A673 (cell line): ENCODE measurements around the gene HRK. TPM values are rescaled to one million over a fixed set of nuclear protein-coding genes. Genes with fewer than 3 reads are reported as not detected.

Experiments
- BruUV-seq: library from RNA; stranded (reverse); fragments of 400-500 nt; replicated peaks from 2 replicates; lab custom pipeline; 2021; lab: Mats Ljungman, UMichigan
- CTCF ChIA-PET: fragments of 300-600 bp; sonication (Branson Sonifier 250); formaldehyde crosslinking; loops from one replicate; lab custom pipeline; 2022; ENCODE audit warnings: antibody characterized with exemption; lab: Charles Lee
- POLR2A ChIA-PET: fragments of 300-600 bp; sonication (Branson Sonifier 250); formaldehyde crosslinking; loops from one replicate; lab custom pipeline; 2022; ENCODE audit warnings: antibody characterized with exemption; ENCODE audit not compliant: low non-redundant PET; lab: Charles Lee
- DNase-seq: peaks from one replicate; pipeline ENCODE4 v3.0.0-alpha.2; 2015; ENCODE audit warnings: low spot score
- H3K27ac ChIP-seq: fragments of 200-600 bp; sonication (generic); 2 replicates; pipeline ENCODE4 v1.5.1; 2016; ENCODE audit warnings: mixed run types, low read depth, mild to moderate bottlenecking, mixed read lengths, antibody characterized with exemption, low read length; ENCODE audit not compliant: poor library complexity, severe bottlenecking
- H3K27me3 ChIP-seq: fragments of 200-600 bp; sonication (generic); replicated peaks from 2 replicates; pipeline ENCODE4 v1.6.1; 2017; ENCODE audit warnings: mixed run types, low read depth, mild to moderate bottlenecking, mixed read lengths, antibody characterized with exemption, low read length; ENCODE audit not compliant: insufficient read depth, poor library complexity
- H3K36me3 ChIP-seq: fragments of 200-600 bp; sonication (generic); 2 replicates; pipeline ENCODE4 v1.6.1; 2016; ENCODE audit warnings: mixed run types, mild to moderate bottlenecking, mixed read lengths, antibody characterized with exemption, low read length; ENCODE audit not compliant: insufficient read depth, poor library complexity, severe bottlenecking
- H3K4me1 ChIP-seq: fragments of 200-600 bp; sonication (generic); 2 replicates; pipeline ENCODE4 v1.6.1; 2017; ENCODE audit warnings: mixed run types, mild to moderate bottlenecking, mixed read lengths, antibody characterized with exemption, low read length; ENCODE audit not compliant: insufficient read depth, poor library complexity, severe bottlenecking
- H3K4me3 ChIP-seq: fragments of 200-600 bp; sonication (generic); 2 replicates; pipeline ENCODE4 v1.5.1; 2016; ENCODE audit warnings: low read depth, mixed run types, mild to moderate bottlenecking, mixed read lengths, low read length; ENCODE audit not compliant: poor library complexity, severe bottlenecking
- H3K9me3 ChIP-seq: fragments of 200-600 bp; sonication (generic); 2 replicates; pipeline ENCODE4 v1.6.1; 2016; ENCODE audit warnings: mixed run types, low read depth, mild to moderate bottlenecking, mixed read lengths, antibody characterized with exemption, low read length; ENCODE audit not compliant: poor library complexity, severe bottlenecking
- EZH2 ChIP-seq: fragments of 200-600 bp; sonication (generic); IDR thresholded peaks from 2 replicates; pipeline ENCODE4 v1.6.1; 2017; ENCODE audit warnings: borderline replicate concordance, low read depth, mild to moderate bottlenecking, mixed read lengths, antibody characterized with exemption, low read length; ENCODE audit not compliant: poor library complexity, severe bottlenecking
- intact Hi-C: fragments of 100-400 bp; cut with micrococcal nuclease; formaldehyde crosslinking; loops from one replicate; pipeline ENCODE4 v1.10.0; 2022; ENCODE audit not compliant: unreplicated experiment
- total RNA-seq: library from RNA; stranded (reverse); gene quantifications from 2 replicates; pipeline ENCODE4 v1.2.3, GENCODE V29; 2021
- TF ChIP-seq, protein P1 (sequence below): fragments of 300-800, 200-600 bp; sonication (generic); conservative IDR thresholded peaks from 2 replicates; pipeline ENCODE4 v1.5.1; 2017; ENCODE audit warnings: low read depth, mild to moderate bottlenecking, antibody characterized with exemption, low read length, moderate library complexity, mixed read lengths

Gene HRK
- total RNA-seq, 1 experiment from 2014 or later: 0.37 TPM

DNA sequence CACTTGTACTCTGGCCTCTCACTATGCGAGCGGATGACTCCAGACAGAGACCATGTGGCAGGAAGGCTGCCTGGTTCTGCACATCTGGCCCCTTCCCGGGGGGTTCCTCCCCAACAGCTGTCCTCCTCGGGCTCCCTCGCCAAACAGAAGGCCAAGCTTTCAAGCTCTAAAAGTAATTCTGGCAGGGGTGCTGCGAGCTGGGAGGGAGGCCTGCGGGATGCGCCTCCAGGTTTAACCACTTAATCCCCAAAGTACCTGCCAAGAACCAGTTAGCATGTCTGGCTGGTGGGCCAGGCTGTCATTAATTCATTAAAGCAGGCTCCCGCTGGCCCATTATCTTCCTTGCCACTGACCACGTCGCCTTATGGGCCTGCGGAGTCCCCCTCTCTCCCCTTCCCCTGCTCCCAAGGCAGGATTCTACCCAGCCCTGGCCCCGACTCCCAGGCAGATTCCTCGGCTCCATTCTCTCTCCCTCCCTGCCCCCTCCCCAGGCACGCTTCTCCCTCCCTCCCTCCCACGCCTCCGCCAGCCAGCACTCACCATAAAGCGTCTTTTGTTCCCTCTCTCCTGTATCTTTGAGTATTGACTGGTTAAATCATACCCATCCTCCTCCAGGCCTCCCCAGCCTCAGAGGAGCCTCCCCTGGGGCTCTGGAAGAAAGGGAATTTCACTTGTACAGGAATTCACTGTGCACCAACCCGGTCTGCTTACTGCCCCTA, 4.9 kb downstream of the HRK start:
- H3K9me3 ChIP-seq: no peaks in the 10 kb centered on the region
- peaks cover 24% of the 10 kb centered on the region for H3K4me1 ChIP-seq
- peaks cover 34% of the 10 kb centered on the region for H3K27me3 ChIP-seq
- BruUV-seq: no TSS peak
- ChIA-PET CTCF (no interaction called here), POLR2A (no interaction called here)
- H3K4me3 ChIP-seq: no peak overlapping the region
- no peaks in the 10 kb centered on the region for H3K36me3 ChIP-seq
- TF ChIP-seq, protein P1, sequence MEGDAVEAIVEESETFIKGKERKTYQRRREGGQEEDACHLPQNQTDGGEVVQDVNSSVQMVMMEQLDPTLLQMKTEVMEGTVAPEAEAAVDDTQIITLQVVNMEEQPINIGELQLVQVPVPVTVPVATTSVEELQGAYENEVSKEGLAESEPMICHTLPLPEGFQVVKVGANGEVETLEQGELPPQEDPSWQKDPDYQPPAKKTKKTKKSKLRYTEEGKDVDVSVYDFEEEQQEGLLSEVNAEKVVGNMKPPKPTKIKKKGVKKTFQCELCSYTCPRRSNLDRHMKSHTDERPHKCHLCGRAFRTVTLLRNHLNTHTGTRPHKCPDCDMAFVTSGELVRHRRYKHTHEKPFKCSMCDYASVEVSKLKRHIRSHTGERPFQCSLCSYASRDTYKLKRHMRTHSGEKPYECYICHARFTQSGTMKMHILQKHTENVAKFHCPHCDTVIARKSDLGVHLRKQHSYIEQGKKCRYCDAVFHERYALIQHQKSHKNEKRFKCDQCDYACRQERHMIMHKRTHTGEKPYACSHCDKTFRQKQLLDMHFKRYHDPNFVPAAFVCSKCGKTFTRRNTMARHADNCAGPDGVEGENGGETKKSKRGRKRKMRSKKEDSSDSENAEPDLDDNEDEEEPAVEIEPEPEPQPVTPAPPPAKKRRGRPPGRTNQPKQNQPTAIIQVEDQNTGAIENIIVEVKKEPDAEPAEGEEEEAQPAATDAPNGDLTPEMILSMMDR: no peak
- TF ChIP-seq EZH2: no peak
- intact Hi-C loops: no loop called here
- DNase-seq: peak; percentile 53
- no peak overlapping the region for H3K27ac ChIP-seq

DNA sequence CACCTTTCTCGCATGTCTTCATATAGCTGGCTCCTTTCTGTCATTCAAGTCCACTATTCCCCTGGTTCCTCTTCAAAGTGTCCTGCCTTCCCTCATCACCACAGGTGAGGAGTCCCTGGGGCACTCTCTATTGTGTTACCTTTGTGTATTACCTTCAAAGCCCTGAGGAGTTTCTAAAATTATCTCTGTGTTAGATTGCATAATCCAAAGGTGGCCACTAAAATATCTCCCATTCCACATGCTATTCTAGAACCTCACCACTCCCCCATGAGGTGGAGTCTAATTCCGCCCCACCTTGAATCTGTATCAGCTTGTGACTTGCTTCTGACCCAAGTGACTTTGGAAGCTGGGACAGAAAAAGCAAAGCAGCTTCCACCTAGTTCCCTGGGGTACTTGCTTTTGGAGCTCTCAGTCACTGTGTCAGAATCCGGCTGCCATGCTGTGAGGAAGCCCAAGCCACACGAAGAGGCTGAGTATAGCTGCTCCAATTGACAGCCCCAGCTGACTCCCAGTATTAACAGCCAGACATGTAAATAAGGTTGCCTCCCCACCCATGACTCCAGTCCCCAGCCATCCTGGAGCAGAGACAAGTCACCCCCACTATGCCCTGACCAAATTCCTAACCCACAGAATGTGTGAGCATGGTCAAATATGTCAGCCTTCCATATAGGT, 6.8 kb downstream of the HRK start:
- Histone ChIP-seq H3K27me3 (peaks cover 20% of the 10 kb centered on the region), H3K9me3 (no peaks in the 10 kb centered on the region), H3K27ac (no peak overlapping the region), H3K4me3 (no peak overlapping the region), H3K4me1 (peaks cover 9% of the 10 kb centered on the region), H3K36me3 (no peaks in the 10 kb centered on the region)
- ChIA-PET CTCF (interaction anchor here (0.6 kb wide), 1 partner anchor 11 kb away, joined by 3 read pairs; no protein-coding TSS in a partner anchor), POLR2A (no interaction called here)
- intact Hi-C loops: no loop called here
- TF ChIP-seq, protein P1: no peak
- no peak for TF ChIP-seq EZH2
- no TSS peak for BruUV-seq
- no peak for DNase-seq

DNA sequence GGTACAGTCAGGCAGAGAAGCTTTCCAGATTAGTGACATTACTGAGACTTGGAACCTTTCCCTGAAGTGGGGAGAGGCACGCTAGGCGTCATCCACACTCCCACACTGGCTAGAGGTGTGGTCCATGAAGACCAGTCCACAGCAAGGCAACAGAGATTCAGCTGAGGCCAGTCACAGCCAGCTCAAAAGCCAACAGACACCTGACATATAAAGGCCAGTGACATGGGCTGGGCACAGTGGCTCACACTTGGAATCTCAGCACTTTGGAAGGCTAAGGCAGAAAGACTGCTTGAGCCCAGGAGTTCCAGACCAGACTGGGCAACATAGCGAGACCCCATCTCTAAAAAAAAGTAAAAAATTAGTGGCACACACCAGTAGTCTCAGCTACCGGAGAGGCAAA, 10.9 kb downstream of the HRK start:
- POLR2A ChIA-PET: interaction anchor here (0.7 kb wide), 1 partner anchor 12 kb away, joined by 6 read pairs; no protein-coding TSS in a partner anchor
- no peaks in the 10 kb centered on the region for H3K36me3 ChIP-seq
- intact Hi-C loops: no loop called here
- no peaks in the 10 kb centered on the region for H3K27me3 ChIP-seq
- no peak for DNase-seq
- no peak overlapping the region for H3K27ac ChIP-seq
- no peaks in the 10 kb centered on the region for H3K4me1 ChIP-seq
- no peak overlapping the region for H3K4me3 ChIP-seq
- TF ChIP-seq, protein P1: no peak
- TF ChIP-seq EZH2: no peak
- CTCF ChIA-PET: no interaction called here
- H3K9me3 ChIP-seq: no peaks in the 10 kb centered on the region
- no TSS peak for BruUV-seq
